A549 treated with GW870086 at 1 μM for 4 hours (cell line): ENCODE results near the gene BEGAIN. TPM values are rescaled to one million over a fixed set of nuclear protein-coding genes. Genes with fewer than 3 reads are reported as not detected.

ENCODE experiments used
- total RNA-seq: library from RNA; stranded (reverse); fragments of 200-300 nt; extraction: Qiagen RNA extraction; gene quantifications from 5 replicates; pipeline ENCODE4 v1.2.3, GENCODE V29; 2022; ENCODE audit warnings: low read depth

BEGAIN gene, protein sequence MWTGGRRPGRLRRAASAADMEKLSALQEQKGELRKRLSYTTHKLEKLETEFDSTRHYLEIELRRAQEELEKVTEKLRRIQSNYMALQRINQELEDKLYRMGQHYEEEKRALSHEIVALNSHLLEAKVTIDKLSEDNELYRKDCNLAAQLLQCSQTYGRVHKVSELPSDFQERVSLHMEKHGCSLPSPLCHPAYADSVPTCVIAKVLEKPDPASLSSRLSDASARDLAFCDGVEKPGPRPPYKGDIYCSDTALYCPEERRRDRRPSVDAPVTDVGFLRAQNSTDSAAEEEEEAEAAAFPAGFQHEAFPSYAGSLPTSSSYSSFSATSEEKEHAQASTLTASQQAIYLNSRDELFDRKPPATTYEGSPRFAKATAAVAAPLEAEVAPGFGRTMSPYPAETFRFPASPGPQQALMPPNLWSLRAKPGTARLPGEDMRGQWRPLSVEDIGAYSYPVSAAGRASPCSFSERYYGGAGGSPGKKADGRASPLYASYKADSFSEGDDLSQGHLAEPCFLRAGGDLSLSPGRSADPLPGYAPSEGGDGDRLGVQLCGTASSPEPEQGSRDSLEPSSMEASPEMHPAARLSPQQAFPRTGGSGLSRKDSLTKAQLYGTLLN
- total RNA-seq, result 5.4 to 8.0 TPM (median 7.1 TPM) in 5 replicates

DNA sequence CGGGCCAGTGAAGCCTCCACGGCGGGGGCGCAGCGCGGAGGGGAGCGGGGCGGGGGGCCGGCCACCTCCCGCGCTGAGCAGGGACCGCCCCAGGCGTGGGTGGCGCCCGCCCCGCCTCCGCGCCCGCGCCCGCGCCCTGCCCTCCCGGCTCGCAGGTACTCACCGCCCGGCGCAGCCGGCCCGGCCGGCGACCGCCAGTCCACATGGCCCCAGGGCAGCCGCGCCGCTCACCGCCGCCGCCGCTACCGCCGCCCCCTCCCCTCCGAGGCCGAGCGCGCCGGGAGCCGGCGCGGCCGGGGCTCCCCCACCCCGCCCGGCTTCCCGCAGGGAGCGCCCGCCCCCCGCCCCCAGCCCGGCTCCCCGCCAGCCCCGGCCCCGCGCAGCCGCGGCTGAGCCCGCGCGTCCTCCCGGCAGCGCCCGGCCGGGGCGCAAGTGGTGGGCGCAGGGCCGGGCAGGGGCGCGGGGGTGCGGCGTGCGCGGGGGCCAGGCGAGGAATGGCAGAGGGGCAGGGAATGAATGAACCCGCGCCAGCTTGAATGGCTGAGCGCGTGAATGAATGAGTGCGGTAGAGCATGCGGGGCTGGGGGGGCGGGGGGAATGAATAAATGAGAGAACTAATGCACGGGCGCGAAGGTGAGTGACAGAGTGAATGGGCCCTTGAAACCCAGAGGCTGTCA lies at the start of gene BEGAIN:
BEGAIN (minus strand) TSS at position 332 of the 677 bp plus-strand sequence; CDS start at position 205, 127 bp downstream.

Other genes with a start within 250 kb of the BEGAIN start
- 8.3 to 11.4 TPM (median 9.8 TPM) in 5 replicates for gene WDR25, start 210.9 kb downstream of the BEGAIN start, total RNA-seq
- 0.19 to 0.50 TPM (median 0.27 TPM) in 5 replicates for gene DLK1, start 139.5 kb upstream of the BEGAIN start, total RNA-seq
- gene MEG3, start 238.7 kb upstream of the BEGAIN start, total RNA-seq, result 40.3 to 62.0 TPM (median 50.5 TPM) in 5 replicates